HCT116 (cell line): ENCODE measurements around the gene ESRP2. TPM values are rescaled to one million over a fixed set of nuclear protein-coding genes. Genes with fewer than 3 reads are reported as not detected.

Source experiments
- ATAC-seq: fragments of 200-7000 bp; cut with Tn5 transposase; 2 replicates; pipeline ENCODE4 v1.9.1; 2020; ENCODE audit warnings: mild to moderate bottlenecking, moderate library complexity
- BruUV-seq: library from RNA; stranded (reverse); fragments of 400-500 nt; replicated peaks from 2 replicates; lab custom pipeline; 2021; lab: Mats Ljungman, UMichigan
- CTCF ChIA-PET: fragments of 300-600 bp; sonication (Branson Sonifier 250); formaldehyde crosslinking; loops from one replicate; lab custom pipeline; 2021; ENCODE audit warnings: antibody characterized with exemption; lab: Charles Lee
- POLR2A ChIA-PET: fragments of 300-600, 350-600 bp; sonication (Branson Sonifier 250); formaldehyde crosslinking; loops from one replicate; lab custom pipeline; 2021; ENCODE audit warnings: antibody characterized with exemption; lab: Charles Lee
- RAD21 ChIA-PET, 2 experiments: fragments of 300-600 bp; sonication (Branson Sonifier 250); formaldehyde crosslinking; loops; one replicate each; lab custom pipeline; 2023; ENCODE audit warnings: low total read pairs in 2 of 2; ENCODE audit not compliant: uncharacterized antibody in 2 of 2, unreplicated experiment in 2 of 2, low non-redundant PET in 1 of 2; lab: Charles Lee
- DNase-seq: peaks from one replicate; pipeline ENCODE4 v3.0.0-alpha.2; 2010; ENCODE audit warnings: low read depth, low spot score
- H2AFZ ChIP-seq: fragments of 200-600 bp; shearing (Covaris generic), sonication (generic); 2 replicates; pipeline ENCODE4 v1.6.1; 2017; ENCODE audit warnings: low read depth, mixed run types, mixed read lengths, antibody characterized with exemption, low read length; ENCODE audit not compliant: poor library complexity, severe bottlenecking
- H3K27ac ChIP-seq: 2 replicates; pipeline ENCODE4 v1.5.1; 2012; ENCODE audit warnings: low read depth, low read length
- H3K27me3 ChIP-seq: fragments of 200-600 bp; sonication (generic); 2 replicates; pipeline ENCODE4 v1.6.1; 2016; ENCODE audit warnings: mixed run types, low read length, mixed read lengths; ENCODE audit not compliant: insufficient read depth
- H3K36me3 ChIP-seq, 2 experiments: fragments of 200-500 bp in 1 of 2; fragments of 200-600 bp in 1 of 2; sonication (Bioruptor generic) in 1 of 2; sonication (generic) in 1 of 2; 2 replicates each; pipeline versions ENCODE4 v1.5.1 to v1.6.1; 2014 to 2016; ENCODE audit warnings: low read length in 2 of 2, inconsistent platforms in 1 of 2, mixed read lengths in 1 of 2, mixed run types in 1 of 2; ENCODE audit not compliant: insufficient read depth in 2 of 2, control insufficient read depth in 1 of 2
- H3K4me1 ChIP-seq, 2 experiments: fragments of 200-600 bp in 1 of 2; sonication (generic) in 1 of 2; 2 replicates each; pipeline versions ENCODE4 v1.5.1 to v1.6.1; 2012 to 2017; ENCODE audit warnings: low read length in 2 of 2, inconsistent platforms in 1 of 2, mild to moderate bottlenecking in 1 of 2, mixed read lengths in 1 of 2, mixed run types in 1 of 2, moderate library complexity in 1 of 2; ENCODE audit not compliant: insufficient read depth in 2 of 2, control insufficient read depth in 1 of 2
- H3K4me2 ChIP-seq: fragments of 200-600 bp; sonication (generic); 2 replicates; pipeline ENCODE4 v1.6.1; 2017; ENCODE audit warnings: mixed run types, low read length, mixed read lengths
- H3K4me3 ChIP-seq, 2 experiments: fragments of 200-600 bp in 1 of 2; sonication (generic) in 1 of 2; replicated peaks in 1 of 2; 2 replicates each; pipeline ENCODE4 v1.5.1; 2011 to 2016; ENCODE audit warnings: low read length in 2 of 2, control low read depth in 1 of 2, low read depth in 1 of 2, mild to moderate bottlenecking in 1 of 2, mixed read lengths in 1 of 2, mixed run types in 1 of 2
- H3K79me2 ChIP-seq: fragments of 200-600 bp; sonication (generic); 2 replicates; pipeline ENCODE4 v1.6.1; 2017; ENCODE audit warnings: mild to moderate bottlenecking, mixed run types, low read length, moderate library complexity, mixed read lengths; ENCODE audit not compliant: insufficient read depth
- H3K9ac ChIP-seq: fragments of 200-600 bp; sonication (generic); 2 replicates; pipeline ENCODE4 v1.6.1; 2016; ENCODE audit warnings: low read length, mixed read lengths
- H3K9me2 ChIP-seq: fragments of 200-600 bp; sonication (generic), shearing (Covaris generic); 2 replicates; pipeline ENCODE4 v1.6.1; 2017; ENCODE audit warnings: mixed run types, mild to moderate bottlenecking, moderate library complexity; ENCODE audit not compliant: insufficient read depth
- H3K9me3 ChIP-seq, 2 experiments: fragments of 200-500 bp in 1 of 2; fragments of 200-600 bp in 1 of 2; sonication (Bioruptor generic) in 1 of 2; sonication (generic) in 1 of 2; 2 replicates each; pipeline ENCODE4 v1.6.1; 2014 to 2017; ENCODE audit warnings: low read length in 2 of 2, mixed read lengths in 2 of 2, inconsistent platforms in 1 of 2, low read depth in 1 of 2, mild to moderate bottlenecking in 1 of 2, mixed run types in 1 of 2, moderate library complexity in 1 of 2; ENCODE audit not compliant: control insufficient read depth in 1 of 2, insufficient read depth in 1 of 2
- H4K20me1 ChIP-seq: fragments of 200-600 bp; sonication (generic), shearing (Covaris generic); 2 replicates; pipeline ENCODE4 v1.6.1; 2017; ENCODE audit warnings: mixed run types, mild to moderate bottlenecking, moderate library complexity; ENCODE audit not compliant: insufficient read depth
- CBX3 ChIP-seq: IDR thresholded peaks from 2 replicates; pipeline ENCODE4 v1.6.1; 2012; ENCODE audit warnings: low read depth
- CEBPB ChIP-seq: IDR thresholded peaks from 2 replicates; pipeline ENCODE4 v1.6.1; 2012; ENCODE audit warnings: low read depth
- EGR1 ChIP-seq: IDR thresholded peaks from 2 replicates; pipeline ENCODE4 v1.6.1; 2012; ENCODE audit warnings: low read depth
- EZH2 ChIP-seq: fragments of 200-600 bp; sonication (generic); IDR thresholded peaks from 2 replicates; pipeline ENCODE4 v1.6.1; 2017; ENCODE audit warnings: antibody characterized with exemption, mixed run types
- EZH2phosphoT487 ChIP-seq: fragments of 200-600 bp; IDR thresholded peaks from 2 replicates; pipeline ENCODE4 v1.6.1; 2018; ENCODE audit warnings: antibody characterized with exemption, borderline replicate concordance
- FOSL1 ChIP-seq: IDR thresholded peaks from 2 replicates; pipeline ENCODE4 v1.6.1; 2012; ENCODE audit warnings: low read depth
- POLR2A ChIP-seq: IDR thresholded peaks from 2 replicates; pipeline ENCODE4 v1.7.0; 2011; ENCODE audit warnings: borderline replicate concordance; ENCODE audit not compliant: insufficient read depth, insufficient read length; ENCODE audit errors: extremely low read depth
- RAD21 ChIP-seq: IDR thresholded peaks from 2 replicates; pipeline ENCODE4 v1.6.1; 2012; ENCODE audit warnings: low read depth, mild to moderate bottlenecking
- REST ChIP-seq: IDR thresholded peaks from 2 replicates; pipeline ENCODE4 v1.6.1; 2012; ENCODE audit warnings: low read depth
- SIN3A ChIP-seq: IDR thresholded peaks from 2 replicates; pipeline ENCODE4 v1.6.1; 2012; ENCODE audit warnings: low read depth
- SP1 ChIP-seq: IDR thresholded peaks from 2 replicates; pipeline ENCODE4 v1.6.1; 2012; ENCODE audit warnings: low read depth
- SRF ChIP-seq: IDR thresholded peaks from 2 replicates; pipeline ENCODE4 v1.6.1; 2012; ENCODE audit warnings: low read depth
- TCF7L2 ChIP-seq: IDR thresholded peaks from 2 replicates; pipeline ENCODE4 v1.7.0; 2011; ENCODE audit warnings: borderline replicate concordance, inconsistent platforms; ENCODE audit not compliant: insufficient read depth, insufficient read length; ENCODE audit errors: extremely low read depth
- ZBTB33 ChIP-seq: IDR thresholded peaks from 2 replicates; pipeline ENCODE4 v1.6.1; 2011; ENCODE audit warnings: mild to moderate bottlenecking, low read length, moderate library complexity; ENCODE audit not compliant: insufficient replicate concordance; ENCODE audit errors: extremely low read depth
- ZNF274 ChIP-seq: fragments of 200-500 bp; sonication (Bioruptor generic); IDR thresholded peaks from 2 replicates; pipeline ENCODE4 v1.6.1; 2014; ENCODE audit warnings: mild to moderate bottlenecking, low read depth, low read length, inconsistent platforms
- intact Hi-C: fragments of 100-400 bp; cut with micrococcal nuclease; formaldehyde crosslinking; loops from 2 replicates; pipeline ENCODE4 v1.10.0; 2022
- total RNA-seq: library from RNA; stranded (reverse); gene quantifications from one replicate; pipeline ENCODE4 v1.2.1, GENCODE V29; 2021; ENCODE audit not compliant: unreplicated experiment
- TF ChIP-seq, protein P1 (sequence below): IDR thresholded peaks from 2 replicates; pipeline ENCODE4 v1.6.1; 2012
- TF ChIP-seq, protein P2 (sequence below), 3 experiments: fragments of 200-600 bp in 1 of 3; sonication (generic) in 1 of 3; IDR thresholded peaks in 2 of 3; conservative IDR thresholded peaks in 1 of 3; 2 replicates each; pipeline ENCODE4 v1.5.1; 2012 to 2017; ENCODE audit warnings: low read depth in 2 of 3, low read length in 2 of 3, antibody characterized with exemption in 1 of 3, borderline replicate concordance in 1 of 3, control low read depth in 1 of 3, mild to moderate bottlenecking in 1 of 3, mixed read lengths in 1 of 3, mixed run types in 1 of 3, moderate library complexity in 1 of 3; ENCODE audit not compliant: insufficient read depth in 1 of 3
- TF ChIP-seq, protein P3 (sequence below): IDR thresholded peaks from 2 replicates; pipeline ENCODE4 v1.6.1; 2012

The ESRP2 gene
- total RNA-seq, 1 experiment from 2014 or later: 42.5 TPM

GRCh38 chr16:68253721-68254120 lies 17.8 kb upstream of the ESRP2 start:
- no peaks in the 10 kb centered on the region for H3K27me3 ChIP-seq
- CTCF ChIA-PET: interaction anchor here (3.4 kb wide), 1 partner anchor 9 kb away, joined by 16 read pairs; the partner anchor contains the start of gene SLC7A6
- ATAC-seq: no peak
- H3K9me3 ChIP-seq: no peaks in the 10 kb centered on the region
- BruUV-seq: no TSS peak
- H3K9me2 ChIP-seq: no peaks in the 10 kb centered on the region
- H4K20me1 ChIP-seq: no peaks in the 10 kb centered on the region
- no peak for DNase-seq
- intact Hi-C loops: no loop called here
- no peak overlapping the region for H3K4me2 ChIP-seq
- H3K27ac ChIP-seq: no peak overlapping the region
- TF ChIP-seq RAD21: no peak
- TF ChIP-seq SRF: no peak
- TF ChIP-seq SIN3A: no peak
- TF ChIP-seq CBX3: no peak
- TF ChIP-seq, protein P1, sequence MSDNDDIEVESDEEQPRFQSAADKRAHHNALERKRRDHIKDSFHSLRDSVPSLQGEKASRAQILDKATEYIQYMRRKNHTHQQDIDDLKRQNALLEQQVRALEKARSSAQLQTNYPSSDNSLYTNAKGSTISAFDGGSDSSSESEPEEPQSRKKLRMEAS: no peak
- TF ChIP-seq, protein P2, sequence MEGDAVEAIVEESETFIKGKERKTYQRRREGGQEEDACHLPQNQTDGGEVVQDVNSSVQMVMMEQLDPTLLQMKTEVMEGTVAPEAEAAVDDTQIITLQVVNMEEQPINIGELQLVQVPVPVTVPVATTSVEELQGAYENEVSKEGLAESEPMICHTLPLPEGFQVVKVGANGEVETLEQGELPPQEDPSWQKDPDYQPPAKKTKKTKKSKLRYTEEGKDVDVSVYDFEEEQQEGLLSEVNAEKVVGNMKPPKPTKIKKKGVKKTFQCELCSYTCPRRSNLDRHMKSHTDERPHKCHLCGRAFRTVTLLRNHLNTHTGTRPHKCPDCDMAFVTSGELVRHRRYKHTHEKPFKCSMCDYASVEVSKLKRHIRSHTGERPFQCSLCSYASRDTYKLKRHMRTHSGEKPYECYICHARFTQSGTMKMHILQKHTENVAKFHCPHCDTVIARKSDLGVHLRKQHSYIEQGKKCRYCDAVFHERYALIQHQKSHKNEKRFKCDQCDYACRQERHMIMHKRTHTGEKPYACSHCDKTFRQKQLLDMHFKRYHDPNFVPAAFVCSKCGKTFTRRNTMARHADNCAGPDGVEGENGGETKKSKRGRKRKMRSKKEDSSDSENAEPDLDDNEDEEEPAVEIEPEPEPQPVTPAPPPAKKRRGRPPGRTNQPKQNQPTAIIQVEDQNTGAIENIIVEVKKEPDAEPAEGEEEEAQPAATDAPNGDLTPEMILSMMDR (IDR thresholded peaks at IDR 0.05 in 2 of 3, conservative IDR thresholded peaks at IDR 0.05 in 1 of 3; ENCODE audit: borderline replicate concordance in 1 of 3, insufficient read depth in 1 of 3, low read depth in 2 of 3, low read length in 2 of 3): no peak
- no peak for TF ChIP-seq ZNF274
- no peak for TF ChIP-seq EGR1
- TF ChIP-seq REST: no peak
- no peak for TF ChIP-seq EZH2phosphoT487
- no peak for TF ChIP-seq SP1
- no peak for TF ChIP-seq ZBTB33
- TF ChIP-seq TCF7L2: no peak
- no peak for TF ChIP-seq FOSL1
- TF ChIP-seq POLR2A: no peak
- TF ChIP-seq, protein P3, sequence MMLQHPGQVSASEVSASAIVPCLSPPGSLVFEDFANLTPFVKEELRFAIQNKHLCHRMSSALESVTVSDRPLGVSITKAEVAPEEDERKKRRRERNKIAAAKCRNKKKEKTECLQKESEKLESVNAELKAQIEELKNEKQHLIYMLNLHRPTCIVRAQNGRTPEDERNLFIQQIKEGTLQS: no peak
- TF ChIP-seq EZH2: no peak
- no peak for TF ChIP-seq CEBPB
- TF ChIP-seq, all 23 proteins: peak for 0
- peaks cover 0 to 10% of the 10 kb centered on the region in 2 experiments; a peak in 2 of 4 replicates for H3K4me1 ChIP-seq
- no peak overlapping the region for H2AFZ ChIP-seq
- ChIA-PET POLR2A (no interaction called here), RAD21 (no interaction called here)
- H3K9ac ChIP-seq: no peak overlapping the region
- H3K79me2 ChIP-seq: no peaks in the 10 kb centered on the region
- H3K4me3 ChIP-seq: no peak overlapping the region
- H3K36me3 ChIP-seq: peaks cover 0 to 2% of the 10 kb centered on the region in 2 experiments; a peak in 2 of 4 replicates
